SKM-1 (cell line): ENCODE data around the gene SH3TC1.

ENCODE experiments used
- DNase-seq: peaks from one replicate; lab custom pipeline; 2025; ENCODE audit not compliant: unreplicated experiment; lab: John Stamatoyannopoulos, UW

SH3TC1 gene

DNA sequence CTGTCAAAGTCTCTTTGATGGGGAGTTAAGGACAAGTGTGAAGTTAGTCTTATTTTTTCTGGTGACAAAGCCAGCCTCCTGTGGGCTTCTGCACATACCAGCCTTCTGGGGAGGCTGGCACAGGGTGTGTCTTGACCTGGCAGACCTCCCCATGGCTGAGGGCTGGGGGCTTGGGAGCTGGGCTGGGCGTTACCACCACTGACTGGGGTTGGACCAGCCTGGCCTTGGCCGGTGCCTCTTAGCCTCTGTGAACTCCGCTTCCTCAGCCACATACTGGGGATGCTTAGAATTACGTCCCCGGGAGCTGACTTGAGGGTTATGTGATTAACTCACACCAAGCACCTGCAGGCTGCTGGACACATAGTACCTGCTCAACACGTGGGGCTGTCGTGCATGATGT is 14.0 kb downstream of the SH3TC1 start:
- DNase-seq: no peak

- no peak for DNase-seq
Measured at GRCh38 chr4:8214136-8214535, 15.0 kb downstream of the SH3TC1 start.

GRCh38 chr4:8215001-8215427 is 15.9 kb downstream of the SH3TC1 start:
- no peak for DNase-seq

GRCh38 chr4:8215641-8216442 is 16.8 kb downstream of the SH3TC1 start:
- DNase-seq: no peak

DNA sequence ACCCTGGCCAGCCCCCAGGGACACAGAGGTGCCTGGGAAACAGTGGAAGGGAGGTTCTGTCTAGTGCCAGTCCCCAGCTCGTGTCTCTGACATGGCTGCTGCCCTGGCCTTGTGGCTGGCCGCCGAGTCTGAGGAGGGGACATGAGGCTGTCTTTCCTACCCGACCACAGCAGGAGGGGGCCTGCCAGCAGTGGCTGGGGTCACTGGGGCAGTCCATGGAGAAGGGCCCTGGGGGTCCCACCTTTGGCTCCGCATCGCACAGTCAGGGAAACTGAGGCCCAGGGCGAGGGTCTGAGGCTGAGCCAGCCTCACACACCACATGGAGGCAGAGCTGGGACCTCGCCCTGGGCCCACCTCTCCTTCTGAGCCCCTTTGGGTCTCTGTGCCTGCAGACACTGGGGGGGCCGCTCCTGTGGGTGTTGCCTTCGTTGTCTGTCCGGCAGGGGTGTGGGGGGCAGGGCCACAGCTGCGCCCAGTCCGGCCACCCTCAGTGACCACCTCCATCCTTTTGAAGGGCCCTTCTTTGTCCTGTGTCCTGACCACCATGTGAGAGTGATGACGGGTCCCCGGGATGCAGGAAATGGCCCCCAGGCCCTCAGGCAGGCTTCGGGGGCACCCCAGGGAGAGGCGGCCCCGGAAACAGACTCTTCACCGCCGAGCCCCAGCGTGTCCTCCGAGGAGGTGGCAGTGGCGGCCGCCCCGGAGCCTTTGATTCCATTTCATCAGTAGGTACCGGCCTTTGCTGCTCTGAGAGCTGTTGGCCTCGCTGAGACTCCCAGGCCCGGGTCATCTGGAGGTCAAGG is 17.6 kb downstream of the SH3TC1 start:
- DNase-seq: no peak

- no peak for DNase-seq
Measured at GRCh38 chr4:8217246-8217511, 18.1 kb downstream of the SH3TC1 start.

DNA sequence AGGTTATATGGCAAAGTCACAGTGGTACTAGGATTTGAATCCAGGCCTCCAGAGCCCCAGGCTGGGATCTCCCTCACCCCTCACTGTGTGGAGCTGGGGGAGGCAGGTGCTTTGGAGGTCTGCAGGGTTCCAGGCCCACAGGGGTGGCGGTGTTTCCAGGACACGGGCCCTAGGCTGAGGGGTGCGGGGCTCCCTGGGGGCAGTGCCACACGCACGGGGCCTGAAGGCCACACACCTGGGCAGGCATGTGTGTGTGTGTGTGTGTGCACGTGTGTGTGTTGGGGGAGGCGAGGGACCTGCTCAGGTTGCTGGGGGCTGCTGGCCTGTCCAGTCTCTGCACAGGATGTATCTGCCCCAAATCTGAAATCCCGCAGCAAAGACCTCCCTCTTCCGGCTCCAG is 18.8 kb downstream of the SH3TC1 start:
- DNase-seq: no peak

GRCh38 chr4:8218371-8219031 is 19.4 kb downstream of the SH3TC1 start:
- DNase-seq: no peak

- DNase-seq: no peak
Measured at GRCh38 chr4:8219236-8219635, 20.1 kb downstream of the SH3TC1 start.

- DNase-seq: no peak
Measured at GRCh38 chr4:8220661-8221450, 21.8 kb downstream of the SH3TC1 start.

GRCh38 chr4:8221476-8221875 is 22.4 kb downstream of the SH3TC1 start:
- peak; percentile 73 for DNase-seq

DNA sequence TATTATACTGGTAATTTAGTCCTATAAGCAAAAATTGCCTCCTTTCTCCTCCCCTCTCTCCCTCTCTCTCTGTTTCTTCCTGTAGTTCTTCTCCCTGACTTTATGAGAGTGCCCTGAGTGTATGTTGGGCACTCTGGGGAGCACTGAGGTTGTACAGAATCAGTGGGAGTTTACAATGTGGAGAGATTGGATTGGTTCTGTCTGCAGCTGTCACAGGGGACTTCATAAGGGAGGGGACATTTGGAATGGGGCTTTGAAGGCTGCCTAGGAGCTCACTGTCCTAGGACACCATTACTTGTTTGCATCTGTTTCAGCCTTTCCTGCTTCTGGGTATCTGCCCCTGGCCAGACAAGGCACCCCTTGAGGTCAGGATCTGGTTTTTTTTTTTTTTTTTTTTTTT is 22.9 kb downstream of the SH3TC1 start:
- no peak for DNase-seq

GRCh38 chr4:8222609-8223388 is 23.7 kb downstream of the SH3TC1 start:
- DNase-seq: no peak

DNA sequence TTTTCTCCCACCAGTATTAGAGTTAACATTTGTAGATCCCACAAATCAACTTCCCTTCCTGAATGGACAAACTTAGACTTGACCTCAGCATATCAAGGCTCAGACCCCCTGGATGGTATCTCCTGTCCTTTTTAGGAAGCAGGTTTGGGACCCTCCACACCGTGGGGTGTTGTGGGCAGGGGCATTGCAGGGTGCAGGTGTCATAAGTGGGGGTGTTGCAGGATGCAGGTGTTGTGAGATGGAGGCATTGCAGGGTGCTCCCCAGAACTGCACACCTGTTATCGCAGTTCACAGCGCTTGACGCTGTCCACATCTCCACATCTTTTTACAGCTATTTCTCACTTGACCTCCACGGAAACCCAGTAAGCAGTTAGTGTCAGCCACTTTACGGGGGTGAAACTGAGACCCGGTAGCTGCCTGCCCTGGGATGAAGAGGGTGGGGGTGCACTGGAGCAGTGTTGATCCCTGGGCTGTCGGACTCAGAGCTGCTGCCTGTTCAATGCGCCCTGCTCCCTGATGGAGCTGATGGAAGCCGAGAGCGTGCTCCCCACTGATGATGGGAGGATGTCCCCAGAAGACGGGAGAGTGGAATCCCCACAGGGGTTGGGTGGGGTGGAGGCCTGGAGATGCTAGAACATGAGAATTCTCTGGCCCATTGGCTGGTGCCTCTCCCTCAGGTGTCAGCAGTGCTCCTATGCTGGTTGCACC is 25.3 kb downstream of the SH3TC1 start:
- no peak for DNase-seq

DNA sequence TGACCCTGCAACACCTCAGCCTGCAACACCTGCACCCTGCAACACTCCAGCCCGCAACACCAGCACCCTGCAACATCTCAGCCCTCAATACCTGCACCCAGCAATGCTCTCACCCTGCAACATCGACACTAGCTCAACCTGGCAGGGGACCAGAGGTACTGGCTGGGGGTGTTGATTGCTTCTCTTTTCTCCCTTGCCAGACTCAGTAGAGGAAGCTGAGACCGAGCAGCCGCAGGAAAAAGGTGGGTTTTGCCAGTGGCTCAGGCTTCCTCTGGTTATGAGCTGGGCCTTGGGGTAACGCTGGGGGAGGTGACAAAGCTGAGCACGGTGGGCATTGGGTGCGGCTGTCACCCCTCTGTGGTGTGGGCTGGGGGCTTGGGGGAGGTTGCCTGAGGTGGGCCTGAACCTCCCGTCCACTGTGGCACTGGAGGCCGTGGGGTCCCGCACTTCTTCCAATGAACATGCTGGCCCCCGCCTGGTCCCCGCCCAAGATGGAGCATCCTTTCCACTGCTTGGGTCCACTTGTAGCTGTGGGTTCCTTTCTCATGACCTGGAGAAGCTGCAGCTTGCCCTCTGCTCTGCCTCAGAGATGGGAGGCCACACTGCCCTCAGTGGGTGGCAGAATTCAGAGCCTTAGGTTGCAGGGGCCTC is 26.0 kb downstream of the SH3TC1 start:
- no peak for DNase-seq

- DNase-seq: no peak
Measured at GRCh38 chr4:8225706-8226443, 26.8 kb downstream of the SH3TC1 start.

DNA sequence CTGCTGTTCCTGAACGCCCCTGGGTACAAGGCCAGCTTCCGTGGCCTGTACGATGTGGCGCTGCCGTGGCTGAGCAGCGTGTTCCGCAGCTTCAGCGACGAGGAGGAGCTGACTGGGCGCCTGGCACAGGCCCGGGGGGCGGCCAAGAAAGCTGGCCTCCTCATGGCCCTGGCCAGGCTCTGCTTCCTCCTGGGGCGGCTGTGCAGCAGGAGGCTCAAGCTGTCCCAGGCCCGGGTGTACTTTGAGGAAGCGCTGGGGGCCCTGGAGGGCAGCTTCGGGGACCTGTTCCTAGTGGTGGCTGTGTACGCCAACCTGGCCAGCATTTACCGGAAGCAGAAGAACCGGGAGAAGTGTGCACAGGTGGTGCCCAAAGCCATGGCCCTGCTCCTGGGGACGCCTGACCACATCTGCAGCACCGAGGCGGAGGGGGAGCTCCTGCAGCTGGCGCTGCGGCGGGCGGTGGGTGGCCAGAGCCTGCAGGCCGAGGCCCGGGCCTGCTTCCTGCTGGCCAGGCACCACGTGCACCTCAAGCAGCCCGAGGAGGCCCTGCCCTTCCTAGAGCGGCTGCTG is 28.2 kb downstream of the SH3TC1 start:
- no peak for DNase-seq

DNA sequence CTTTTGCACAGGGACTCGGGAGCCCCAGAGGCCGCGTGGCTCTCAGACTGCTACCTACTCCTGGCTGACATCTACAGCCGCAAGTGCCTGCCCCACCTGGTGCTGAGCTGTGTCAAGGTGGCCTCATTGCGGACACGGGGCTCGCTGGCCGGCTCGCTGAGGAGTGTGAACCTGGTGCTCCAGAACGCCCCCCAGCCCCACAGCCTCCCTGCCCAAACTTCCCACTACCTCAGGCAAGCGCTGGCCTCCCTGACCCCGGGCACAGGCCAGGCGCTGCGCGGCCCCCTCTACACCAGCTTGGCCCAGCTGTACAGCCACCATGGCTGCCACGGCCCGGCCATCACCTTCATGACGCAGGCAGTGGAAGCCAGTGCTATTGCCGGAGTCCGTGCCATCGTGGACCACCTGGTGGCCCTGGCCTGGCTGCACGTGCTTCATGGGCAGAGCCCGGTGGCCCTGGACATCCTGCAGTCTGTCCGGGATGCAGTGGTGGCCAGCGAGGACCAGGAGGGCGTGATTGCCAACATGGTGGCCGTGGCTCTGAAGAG is 28.8 kb downstream of the SH3TC1 start:
- no peak for DNase-seq
